HCT116 (cell line): Measurements from ENCODE around the gene PPP1R10. TPM values are rescaled to one million over a fixed set of nuclear protein-coding genes. Genes with fewer than 3 reads are reported as not detected.

Experiments
- ATAC-seq: fragments of 200-7000 bp; cut with Tn5 transposase; 2 replicates; pipeline ENCODE4 v1.9.1; 2020; ENCODE audit warnings: mild to moderate bottlenecking, moderate library complexity
- BruUV-seq: library from RNA; stranded (reverse); fragments of 400-500 nt; replicated peaks from 2 replicates; lab custom pipeline; 2021; lab: Mats Ljungman, UMichigan
- CTCF ChIA-PET: fragments of 300-600 bp; sonication (Branson Sonifier 250); formaldehyde crosslinking; loops from one replicate; lab custom pipeline; 2021; ENCODE audit warnings: antibody characterized with exemption; lab: Charles Lee
- POLR2A ChIA-PET: fragments of 300-600, 350-600 bp; sonication (Branson Sonifier 250); formaldehyde crosslinking; loops from one replicate; lab custom pipeline; 2021; ENCODE audit warnings: antibody characterized with exemption; lab: Charles Lee
- RAD21 ChIA-PET, 2 experiments: fragments of 300-600 bp; sonication (Branson Sonifier 250); formaldehyde crosslinking; loops; one replicate each; lab custom pipeline; 2023; ENCODE audit warnings: low total read pairs in 2 of 2; ENCODE audit not compliant: uncharacterized antibody in 2 of 2, unreplicated experiment in 2 of 2, low non-redundant PET in 1 of 2; lab: Charles Lee
- DNase-seq: peaks from one replicate; pipeline ENCODE4 v3.0.0-alpha.2; 2010; ENCODE audit warnings: low read depth, low spot score
- H2AFZ ChIP-seq: fragments of 200-600 bp; shearing (Covaris generic), sonication (generic); 2 replicates; pipeline ENCODE4 v1.6.1; 2017; ENCODE audit warnings: low read depth, mixed run types, mixed read lengths, antibody characterized with exemption, low read length; ENCODE audit not compliant: poor library complexity, severe bottlenecking
- H3K27ac ChIP-seq: 2 replicates; pipeline ENCODE4 v1.5.1; 2012; ENCODE audit warnings: low read depth, low read length
- H3K27me3 ChIP-seq: fragments of 200-600 bp; sonication (generic); 2 replicates; pipeline ENCODE4 v1.6.1; 2016; ENCODE audit warnings: mixed run types, low read length, mixed read lengths; ENCODE audit not compliant: insufficient read depth
- H3K36me3 ChIP-seq, 2 experiments: fragments of 200-500 bp in 1 of 2; fragments of 200-600 bp in 1 of 2; sonication (Bioruptor generic) in 1 of 2; sonication (generic) in 1 of 2; 2 replicates each; pipeline versions ENCODE4 v1.5.1 to v1.6.1; 2014 to 2016; ENCODE audit warnings: low read length in 2 of 2, inconsistent platforms in 1 of 2, mixed read lengths in 1 of 2, mixed run types in 1 of 2; ENCODE audit not compliant: insufficient read depth in 2 of 2, control insufficient read depth in 1 of 2
- H3K4me1 ChIP-seq, 2 experiments: fragments of 200-600 bp in 1 of 2; sonication (generic) in 1 of 2; 2 replicates each; pipeline versions ENCODE4 v1.5.1 to v1.6.1; 2012 to 2017; ENCODE audit warnings: low read length in 2 of 2, inconsistent platforms in 1 of 2, mild to moderate bottlenecking in 1 of 2, mixed read lengths in 1 of 2, mixed run types in 1 of 2, moderate library complexity in 1 of 2; ENCODE audit not compliant: insufficient read depth in 2 of 2, control insufficient read depth in 1 of 2
- H3K4me2 ChIP-seq: fragments of 200-600 bp; sonication (generic); 2 replicates; pipeline ENCODE4 v1.6.1; 2017; ENCODE audit warnings: mixed run types, low read length, mixed read lengths
- H3K4me3 ChIP-seq, 2 experiments: fragments of 200-600 bp in 1 of 2; sonication (generic) in 1 of 2; replicated peaks in 1 of 2; 2 replicates each; pipeline ENCODE4 v1.5.1; 2011 to 2016; ENCODE audit warnings: low read length in 2 of 2, control low read depth in 1 of 2, low read depth in 1 of 2, mild to moderate bottlenecking in 1 of 2, mixed read lengths in 1 of 2, mixed run types in 1 of 2
- H3K79me2 ChIP-seq: fragments of 200-600 bp; sonication (generic); 2 replicates; pipeline ENCODE4 v1.6.1; 2017; ENCODE audit warnings: mild to moderate bottlenecking, mixed run types, low read length, moderate library complexity, mixed read lengths; ENCODE audit not compliant: insufficient read depth
- H3K9ac ChIP-seq: fragments of 200-600 bp; sonication (generic); 2 replicates; pipeline ENCODE4 v1.6.1; 2016; ENCODE audit warnings: low read length, mixed read lengths
- H3K9me2 ChIP-seq: fragments of 200-600 bp; sonication (generic), shearing (Covaris generic); 2 replicates; pipeline ENCODE4 v1.6.1; 2017; ENCODE audit warnings: mixed run types, mild to moderate bottlenecking, moderate library complexity; ENCODE audit not compliant: insufficient read depth
- H3K9me3 ChIP-seq, 2 experiments: fragments of 200-500 bp in 1 of 2; fragments of 200-600 bp in 1 of 2; sonication (Bioruptor generic) in 1 of 2; sonication (generic) in 1 of 2; 2 replicates each; pipeline ENCODE4 v1.6.1; 2014 to 2017; ENCODE audit warnings: low read length in 2 of 2, mixed read lengths in 2 of 2, inconsistent platforms in 1 of 2, low read depth in 1 of 2, mild to moderate bottlenecking in 1 of 2, mixed run types in 1 of 2, moderate library complexity in 1 of 2; ENCODE audit not compliant: control insufficient read depth in 1 of 2, insufficient read depth in 1 of 2
- H4K20me1 ChIP-seq: fragments of 200-600 bp; sonication (generic), shearing (Covaris generic); 2 replicates; pipeline ENCODE4 v1.6.1; 2017; ENCODE audit warnings: mixed run types, mild to moderate bottlenecking, moderate library complexity; ENCODE audit not compliant: insufficient read depth
- CEBPB ChIP-seq: IDR thresholded peaks from 2 replicates; pipeline ENCODE4 v1.6.1; 2012; ENCODE audit warnings: low read depth
- CTCF ChIP-seq, 3 experiments: fragments of 200-600 bp in 1 of 3; sonication (generic) in 1 of 3; IDR thresholded peaks in 2 of 3; conservative IDR thresholded peaks in 1 of 3; 2 replicates each; pipeline ENCODE4 v1.5.1; 2012 to 2017; ENCODE audit warnings: low read depth in 2 of 3, low read length in 2 of 3, antibody characterized with exemption in 1 of 3, borderline replicate concordance in 1 of 3, control low read depth in 1 of 3, mild to moderate bottlenecking in 1 of 3, mixed read lengths in 1 of 3, mixed run types in 1 of 3, moderate library complexity in 1 of 3; ENCODE audit not compliant: insufficient read depth in 1 of 3
- POLR2A ChIP-seq: IDR thresholded peaks from 2 replicates; pipeline ENCODE4 v1.7.0; 2011; ENCODE audit warnings: borderline replicate concordance; ENCODE audit not compliant: insufficient read depth, insufficient read length; ENCODE audit errors: extremely low read depth
- POLR2AphosphoS5 ChIP-seq: IDR thresholded peaks from 2 replicates; pipeline ENCODE4 v1.6.1; 2011; ENCODE audit warnings: mild to moderate bottlenecking, low read depth, low read length, moderate library complexity
- ZFX ChIP-seq: fragments of 450-650 bp; IDR thresholded peaks from 2 replicates; pipeline ENCODE4 v1.6.1; 2017
- intact Hi-C: fragments of 100-400 bp; cut with micrococcal nuclease; formaldehyde crosslinking; loops from 2 replicates; pipeline ENCODE4 v1.10.0; 2022
- total RNA-seq: library from RNA; stranded (reverse); gene quantifications from one replicate; pipeline ENCODE4 v1.2.1, GENCODE V29; 2021; ENCODE audit not compliant: unreplicated experiment

Gene PPP1R10
- total RNA-seq, 1 experiment from 2014 or later = 104 TPM

DNA sequence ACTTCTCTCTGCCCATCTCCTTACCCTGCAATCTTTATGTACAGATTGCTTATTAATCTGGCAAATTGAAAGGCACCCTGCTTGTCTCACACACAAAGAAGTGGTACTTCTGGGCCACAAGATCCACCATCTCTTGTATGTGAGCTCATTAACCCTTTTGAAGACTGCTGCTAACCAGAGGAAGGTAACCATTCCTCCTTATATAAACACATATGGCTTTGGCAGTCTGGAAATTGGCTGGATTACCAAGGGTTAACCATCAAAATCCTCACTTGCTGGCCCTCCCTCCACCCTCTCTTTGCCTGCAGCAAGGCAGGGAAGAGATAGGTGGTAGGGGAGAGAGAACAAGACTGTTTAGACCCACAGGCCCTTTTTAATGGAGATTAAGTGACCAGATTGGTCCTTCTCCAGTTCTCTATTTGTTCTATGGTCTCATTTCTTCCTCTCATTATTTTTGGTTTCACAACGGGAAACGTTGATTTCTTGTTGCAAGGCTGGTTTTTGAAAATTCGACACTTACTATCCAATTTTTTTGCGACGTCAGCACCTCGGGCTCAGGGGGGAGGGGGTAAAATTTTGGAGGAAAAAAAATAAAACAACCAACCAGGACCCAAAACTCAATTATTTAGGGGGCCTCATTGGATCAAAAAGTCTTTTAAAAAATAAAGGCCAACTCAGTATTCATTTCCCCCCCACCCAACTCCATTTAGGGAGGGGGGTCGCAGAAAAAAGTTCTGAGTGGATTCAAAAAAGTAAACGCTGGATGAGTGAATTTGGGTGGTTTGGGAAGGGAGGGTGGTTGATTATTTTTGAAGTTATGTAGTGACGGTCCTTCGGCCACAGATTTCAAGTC lies 859 bp downstream of the PPP1R10 start:
- Histone ChIP-seq H3K9me2 (no peaks in the 10 kb centered on the region), H3K4me3 (peak overlapping the region; percentile 92 to 94), H3K4me2 (peak overlapping the region; percentile 87), H4K20me1 (no peaks in the 10 kb centered on the region; the same call in 1 of the 2 replicates), H3K27me3 (no peaks in the 10 kb centered on the region), H3K9me3 (no peaks in the 10 kb centered on the region), H3K79me2 (peaks cover 74% of the 10 kb centered on the region), H3K9ac (peak overlapping the region; percentile 98), H3K27ac (peak overlapping the region; percentile 87), H2AFZ (no peak overlapping the region), H3K4me1 (peaks cover 13 to 40% of the 10 kb centered on the region in 2 experiments), H3K36me3 (peaks cover 16 to 32% of the 10 kb centered on the region in 2 experiments)
- intact Hi-C loops = loop anchor here (2.0 to 10.0 kb wide), 2 partner anchors 57 to 199 kb away; partner anchors contain the start of gene DHX16
- POLR2A ChIA-PET = interaction anchor here (0.9 to 3.5 kb wide), 15 partner anchors 10 to 267 kb away, joined by 3 to 17 read pairs (median 7); partner anchors contain the start of genes ABCF1, ATAT1, GNL1 and MDC1
- RAD21 ChIA-PET = no interaction called here
- ATAC-seq (no peak), DNase-seq (no peak)
- peak; percentile 57; the same call in 1 of the 2 replicates for TF ChIP-seq POLR2AphosphoS5
- TF ChIP-seq POLR2A = peak; percentile 73
- TF ChIP-seq CTCF (IDR thresholded peaks at IDR 0.05 in 2 of 3, conservative IDR thresholded peaks at IDR 0.05 in 1 of 3; ENCODE audit: borderline replicate concordance in 1 of 3, insufficient read depth in 1 of 3, low read depth in 2 of 3, low read length in 2 of 3) = no peak
- no peak for TF ChIP-seq CEBPB
- TF ChIP-seq ZFX = no peak
- BruUV-seq = no TSS peak
- CTCF ChIA-PET = interaction anchor here (1.3 kb wide), 2 partner anchors 56 to 134 kb away, joined by 4 to 5 read pairs; partner anchors contain the start of gene DHX16
